GM21576 (cell line): ENCODE results near the gene PPP3R1.

Source experiments
- ATAC-seq: cut with Tn5 transposase; IDR thresholded peaks from one replicate; pipeline ENCODE4 v1.9.1; 2021; ENCODE audit warnings: mild to moderate bottlenecking, moderate library complexity; ENCODE audit not compliant: unreplicated experiment

Gene PPP3R1

GRCh38 chr2:68252400-68253218, at the start of gene PPP3R1:
PPP3R1 (minus strand) TSS chr2:68252532; CDS start chr2:68252127, 405 bp downstream.
- peak; percentile 76 for ATAC-seq

GRCh38 chr2:68295516-68295915, 43.2 kb upstream of the PPP3R1 start:
- peak; percentile 63 for ATAC-seq

- no peak for ATAC-seq
Measured at GRCh38 chr2:68294913-68295312, 42.6 kb upstream of the PPP3R1 start.

GRCh38 chr2:68294187-68294586, 41.9 kb upstream of the PPP3R1 start:
- ATAC-seq: no peak

GRCh38 chr2:68293755-68294154, 41.4 kb upstream of the PPP3R1 start:
- no peak for ATAC-seq

GRCh38 chr2:68293024-68293423, 40.7 kb upstream of the PPP3R1 start:
- ATAC-seq: no peak

GRCh38 chr2:68292108-68292710, 39.9 kb upstream of the PPP3R1 start:
- ATAC-seq: no peak

GRCh38 chr2:68291314-68291713, 39.0 kb upstream of the PPP3R1 start:
- no peak for ATAC-seq

- ATAC-seq: no peak
Measured at GRCh38 chr2:68290901-68291300, 38.6 kb upstream of the PPP3R1 start.

- no peak for ATAC-seq
Measured at GRCh38 chr2:68287580-68288441, 35.5 kb upstream of the PPP3R1 start.

GRCh38 chr2:68284896-68285295, 32.6 kb upstream of the PPP3R1 start:
- ATAC-seq: no peak

GRCh38 chr2:68283419-68283812, 31.1 kb upstream of the PPP3R1 start:
- no peak for ATAC-seq

- no peak for ATAC-seq
Measured at GRCh38 chr2:68282811-68283418, 30.6 kb upstream of the PPP3R1 start.

- ATAC-seq: no peak
Measured at GRCh38 chr2:68280796-68281195, 28.5 kb upstream of the PPP3R1 start.

GRCh38 chr2:68280348-68280747, 28.0 kb upstream of the PPP3R1 start:
- ATAC-seq: no peak

- ATAC-seq: no peak
Measured at GRCh38 chr2:68279691-68280090, 27.4 kb upstream of the PPP3R1 start.

- no peak for ATAC-seq
Measured at GRCh38 chr2:68278169-68278568, 25.8 kb upstream of the PPP3R1 start.

- ATAC-seq: no peak
Measured at GRCh38 chr2:68274022-68274421, 21.7 kb upstream of the PPP3R1 start.

GRCh38 chr2:68272246-68272994, 20.1 kb upstream of the PPP3R1 start:
- ATAC-seq: no peak

GRCh38 chr2:68266655-68267054, 14.3 kb upstream of the PPP3R1 start:
- no peak for ATAC-seq
